ENCODE data around the gene HIP1R. TPM values are rescaled to one million over a fixed set of nuclear protein-coding genes. Genes with fewer than 3 reads are reported as not detected.

The HIP1R gene
- polyA plus RNA-seq, 2 of the 4 experiments (the other 2 are of a cell fraction): 9.0 to 10.6 TPM

DNA sequence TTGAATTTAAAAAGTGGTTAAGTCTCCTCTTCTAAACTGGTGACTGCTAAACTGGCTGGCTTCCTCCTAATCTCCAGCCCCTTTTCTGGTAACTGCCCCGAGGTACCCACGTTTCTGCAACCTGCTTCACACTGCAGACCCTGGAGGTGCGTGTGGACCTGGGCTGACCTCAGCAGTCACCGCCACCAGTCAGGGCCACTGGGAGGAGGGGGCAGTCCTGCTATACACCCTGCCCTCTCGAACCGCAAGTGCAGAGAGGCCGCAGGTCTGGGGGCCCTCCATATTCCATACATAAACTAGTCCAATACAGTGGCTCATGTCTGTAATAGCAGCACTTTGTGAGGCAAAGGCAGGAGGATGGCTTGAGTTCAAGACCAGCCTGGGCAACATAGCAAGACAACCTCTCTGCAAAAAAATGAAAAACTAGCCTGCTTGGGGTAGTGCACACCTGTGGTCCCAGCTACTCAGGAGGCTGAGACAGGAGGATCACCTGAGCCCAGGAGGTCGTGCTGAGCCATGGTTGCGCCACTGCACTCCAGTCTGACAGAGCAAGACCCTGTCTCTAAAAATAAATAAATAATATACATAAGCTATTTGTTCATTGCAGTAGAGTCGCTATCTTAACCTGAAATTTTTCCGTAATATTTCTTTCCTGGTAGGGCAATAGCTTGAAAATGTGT is 35.0 kb downstream of the HIP1R start:
- ATAC-seq (no peak), FAIRE-seq (no peak), DNase-seq (ENCODE audit: low read depth in 1 of 2, low spot score in 1 of 2) (no peak)
- H3K4me1 ChIP-seq: peaks cover 10% of the 10 kb centered on the region; the same call in 1 of the 3 replicates
- ChIA-PET CTCF (interaction anchor here (1.0 to 18.6 kb wide), 7 partner anchors 9 to 77 kb away, joined by 3 to 522 read pairs (median 8); no protein-coding TSS in a partner anchor), POLR2A (no interaction called here)
- no peaks in the 10 kb centered on the region for H3K9me3 ChIP-seq
- H3K27ac ChIP-seq: no peak overlapping the region
- no peak overlapping the region for H3K4me2 ChIP-seq
- WGBS (ENCODE audit: missing lambda C conversion rate): 94% methylated on average over 9 of the region's 11 CpGs
- no peak overlapping the region for H3K4me3 ChIP-seq
- TF ChIP-seq, protein P1, sequence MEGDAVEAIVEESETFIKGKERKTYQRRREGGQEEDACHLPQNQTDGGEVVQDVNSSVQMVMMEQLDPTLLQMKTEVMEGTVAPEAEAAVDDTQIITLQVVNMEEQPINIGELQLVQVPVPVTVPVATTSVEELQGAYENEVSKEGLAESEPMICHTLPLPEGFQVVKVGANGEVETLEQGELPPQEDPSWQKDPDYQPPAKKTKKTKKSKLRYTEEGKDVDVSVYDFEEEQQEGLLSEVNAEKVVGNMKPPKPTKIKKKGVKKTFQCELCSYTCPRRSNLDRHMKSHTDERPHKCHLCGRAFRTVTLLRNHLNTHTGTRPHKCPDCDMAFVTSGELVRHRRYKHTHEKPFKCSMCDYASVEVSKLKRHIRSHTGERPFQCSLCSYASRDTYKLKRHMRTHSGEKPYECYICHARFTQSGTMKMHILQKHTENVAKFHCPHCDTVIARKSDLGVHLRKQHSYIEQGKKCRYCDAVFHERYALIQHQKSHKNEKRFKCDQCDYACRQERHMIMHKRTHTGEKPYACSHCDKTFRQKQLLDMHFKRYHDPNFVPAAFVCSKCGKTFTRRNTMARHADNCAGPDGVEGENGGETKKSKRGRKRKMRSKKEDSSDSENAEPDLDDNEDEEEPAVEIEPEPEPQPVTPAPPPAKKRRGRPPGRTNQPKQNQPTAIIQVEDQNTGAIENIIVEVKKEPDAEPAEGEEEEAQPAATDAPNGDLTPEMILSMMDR (IDR thresholded peaks at IDR 0.05): no peak
- no peak for TF ChIP-seq CBX8 (IDR thresholded peaks at IDR 0.05)

DNA sequence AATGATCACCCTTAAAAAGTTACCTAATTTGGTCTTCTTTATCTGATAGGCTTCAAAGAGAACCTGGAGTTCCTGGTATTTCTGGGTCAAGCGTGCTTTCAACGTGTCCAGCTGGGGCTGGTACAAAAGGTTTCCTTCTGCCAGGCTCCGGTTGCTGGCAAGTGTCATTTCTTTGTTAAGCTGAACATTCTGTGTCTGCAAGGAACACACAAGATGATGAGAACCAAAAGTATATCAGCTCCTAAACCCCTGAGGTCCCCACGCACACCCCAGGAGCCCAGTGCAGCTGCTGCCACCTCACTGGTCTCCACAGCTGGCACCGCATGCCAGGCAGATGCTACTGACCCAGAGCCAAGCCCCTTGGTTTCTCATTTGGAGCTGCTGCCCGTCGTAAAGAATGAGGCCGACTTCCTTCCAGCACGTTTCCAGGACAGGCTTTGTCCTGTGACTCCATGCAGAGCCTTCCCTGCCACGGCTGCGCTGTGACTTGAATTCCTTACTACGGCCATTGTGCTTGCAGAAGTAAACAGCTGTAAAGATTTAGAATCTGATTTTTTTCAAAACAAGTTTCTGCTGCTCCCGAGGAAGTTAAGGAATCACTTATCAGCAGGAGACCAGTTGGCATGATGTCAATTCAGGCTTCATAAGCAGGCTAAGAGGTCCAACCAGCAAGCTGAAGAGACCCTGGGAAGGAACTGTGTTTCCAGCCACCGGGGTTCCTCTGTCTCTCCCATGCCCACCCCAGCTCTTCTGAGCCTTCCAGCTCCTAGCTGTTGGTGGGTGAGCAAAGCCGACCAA is 35.8 kb downstream of the HIP1R start:
- Histone ChIP-seq H3K9me3 (no peaks in the 10 kb centered on the region), H3K27ac (0 out of 6 replicates have a peak overlapping the region, but pooled peaks of 1 of the 2 experiments have one; percentile 33), H3K4me2 (no peak overlapping the region), H3K4me3 (no peak overlapping the region), H3K4me1 (peaks cover 10% of the 10 kb centered on the region; the same call in 1 of the 3 replicates)
- TF ChIP-seq RNF2 (IDR thresholded peaks at IDR 0.05; ENCODE audit: borderline replicate concordance, low read depth): no peak
- TF ChIP-seq ZNF302 (CRISPR knock-in tag; IDR thresholded peaks at IDR 0.05): no peak
- TF ChIP-seq FOSL2 (IDR thresholded peaks at IDR 0.05): no peak
- no peak for TF ChIP-seq FOSL2 (CRISPR knock-in tag; IDR thresholded peaks at IDR 0.05)
- TF ChIP-seq CHD2 (IDR thresholded peaks at IDR 0.05; ENCODE audit: low read length, partially characterized antibody): no peak
- TF ChIP-seq MAZ (IDR thresholded peaks at IDR 0.05; ENCODE audit: borderline replicate concordance, low read depth, low read length): no peak
- no peak for TF ChIP-seq POLR2AphosphoS2 (conservative IDR thresholded peaks at IDR 0.05; ENCODE audit: low read length)
- no peak for TF ChIP-seq RFX5 (IDR thresholded peaks at IDR 0.05)
- no peak for FAIRE-seq
- CTCF ChIA-PET: interaction anchor here (1.1 to 18.6 kb wide), 9 partner anchors 10 to 77 kb away, joined by 3 to 522 read pairs (median 8); no protein-coding TSS in a partner anchor
- POLR2A ChIA-PET: no interaction called here
- no peak for DNase-seq (ENCODE audit: low read depth in 1 of 2, low spot score in 1 of 2)
- no peak for ATAC-seq
- WGBS (ENCODE audit: missing lambda C conversion rate): 89% methylated on average over 15 of the region's 15 CpGs

DNA sequence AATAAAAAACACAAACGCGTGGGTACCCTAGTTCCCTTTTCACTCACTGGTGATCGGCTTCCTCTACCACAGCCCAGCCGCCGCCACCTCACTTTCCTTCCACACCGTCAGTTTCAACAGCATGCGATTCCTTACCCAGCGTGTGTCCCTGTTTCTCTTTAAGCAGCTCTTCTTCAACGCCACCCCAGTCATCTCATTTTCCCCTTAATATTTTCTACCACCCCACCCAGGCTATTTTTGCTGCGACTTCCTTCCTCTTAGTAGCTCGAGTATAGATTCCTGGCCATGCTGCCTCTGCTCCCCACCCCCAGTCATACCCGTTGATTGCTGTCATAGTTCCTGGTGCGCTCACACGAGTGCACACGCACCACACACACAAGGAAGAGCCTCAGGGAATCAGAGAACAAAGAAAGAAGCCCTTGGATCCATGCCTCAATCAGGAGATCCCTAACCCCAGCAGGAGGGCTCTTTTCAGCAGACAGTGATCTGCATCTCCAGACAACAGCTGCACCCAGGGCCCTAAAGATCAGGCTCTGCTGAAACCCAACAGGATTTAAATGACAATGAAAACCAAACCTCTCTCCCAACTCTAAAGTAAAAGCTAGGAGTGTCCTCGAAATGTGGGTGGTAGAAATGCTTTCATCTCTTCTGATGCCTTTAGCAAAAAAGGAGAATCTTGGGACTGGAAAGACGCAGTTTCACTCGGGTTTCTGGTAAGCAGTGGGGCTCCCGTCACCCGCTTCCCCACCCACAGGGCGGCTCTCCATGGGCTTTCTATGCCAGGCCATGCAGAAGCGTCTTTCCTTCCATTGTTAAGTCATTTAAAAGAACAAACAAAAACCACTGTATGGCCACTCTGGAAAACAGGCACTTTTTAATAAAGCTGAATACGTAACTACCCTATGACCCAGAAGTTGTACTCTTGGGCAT is 36.9 kb downstream of the HIP1R start:
- Histone ChIP-seq H3K4me2 (peak overlapping the region; percentile 21; the same call in 2 of the 3 replicates), H3K9me3 (no peaks in the 10 kb centered on the region), H3K4me1 (peaks cover 10% of the 10 kb centered on the region; the same call in 1 of the 3 replicates), H3K4me3 (no peak overlapping the region), H3K27ac (peak overlapping the region in 1 of 2 experiments; percentile 33; a peak in 1 of 6 replicates)
- DNase-seq (ENCODE audit: low read depth in 1 of 2, low spot score in 1 of 2) (peak in 1 of 2 experiments; percentile 44), ATAC-seq (no peak; a peak in 1 of 6 replicates), FAIRE-seq (no peak)
- CTCF ChIA-PET: interaction anchor here (1.3 to 18.6 kb wide), 8 partner anchors 10 to 366 kb away, joined by 3 to 522 read pairs (median 5); no protein-coding TSS in a partner anchor
- 78% methylated on average over 23 of the region's 23 CpGs for WGBS (ENCODE audit: missing lambda C conversion rate)
- TF ChIP-seq PHF8 (IDR thresholded peaks at IDR 0.05; ENCODE audit: borderline replicate concordance, low read depth) (no peak), RFX5 (IDR thresholded peaks at IDR 0.05) (no peak), CBX2 (IDR thresholded peaks at IDR 0.05; ENCODE audit: borderline replicate concordance, low read depth) (no peak), HDAC2 (IDR thresholded peaks at IDR 0.05) (no peak)
- POLR2A ChIA-PET: no interaction called here

Data from A549 (cell line).